HepG2 (cell line): ENCODE results near the gene DPH3. TPM values are rescaled to one million over a fixed set of nuclear protein-coding genes. Genes with fewer than 3 reads are reported as not detected.

Source experiments
- CENPX ChIP-seq: sonication (generic); formaldehyde crosslinking; IDR thresholded peaks from 2 replicates; pipeline ENCODE4 v1.9.0; 2021; ENCODE audit warnings: mild to moderate bottlenecking, missing genetic modification reagents, moderate library complexity
- DRAP1 ChIP-seq: IDR thresholded peaks from 2 replicates; pipeline ENCODE4 v1.6.1; 2016; ENCODE audit warnings: missing genetic modification reagents, missing compliant biosample characterization
- EEA1 ChIP-seq: sonication (generic); formaldehyde crosslinking; IDR thresholded peaks from 2 replicates; pipeline ENCODE4 v1.5.1; 2020; ENCODE audit warnings: mild to moderate bottlenecking, missing genetic modification reagents, borderline replicate concordance
- EED ChIP-seq: sonication (generic); formaldehyde crosslinking; IDR thresholded peaks from 2 replicates; pipeline ENCODE4 v1.5.0; 2020; ENCODE audit warnings: mild to moderate bottlenecking, missing genetic modification reagents
- EP300 ChIP-seq, 3 experiments: sonication (generic) in 1 of 3; formaldehyde crosslinking in 1 of 3; IDR thresholded peaks; 2 replicates each; pipeline versions ENCODE4 v1.5.1 to v1.6.1; 2011 to 2020; ENCODE audit warnings: low read depth in 2 of 3, low read length in 2 of 3, borderline replicate concordance in 1 of 3, improper control_type of control experiment in 1 of 3, mild to moderate bottlenecking in 1 of 3, missing genetic modification reagents in 1 of 3, moderate library complexity in 1 of 3
- PLRG1 ChIP-seq: fragments of 450-650 bp; conservative IDR thresholded peaks from 2 replicates; pipeline ENCODE4 v1.6.1; 2016
- PRMT3 ChIP-seq: sonication (generic); formaldehyde crosslinking; IDR thresholded peaks from 2 replicates; pipeline ENCODE4 v1.8.1; 2022; ENCODE audit warnings: low read depth, mild to moderate bottlenecking, moderate library complexity, missing genetic modification reagents, borderline replicate concordance
- RBAK ChIP-seq: sonication (generic); formaldehyde crosslinking; IDR thresholded peaks from 2 replicates; pipeline ENCODE4 v1.5.1; 2020; ENCODE audit warnings: mild to moderate bottlenecking, missing genetic modification reagents
- SCMH1 ChIP-seq: sonication (generic); formaldehyde crosslinking; IDR thresholded peaks from 2 replicates; pipeline ENCODE4 v1.9.0; 2021; ENCODE audit warnings: missing genetic modification reagents, mild to moderate bottlenecking, borderline replicate concordance
- SNAPC2 ChIP-seq: sonication (generic); formaldehyde crosslinking; IDR thresholded peaks from 2 replicates; pipeline ENCODE4 v1.8.1; 2022; ENCODE audit warnings: mild to moderate bottlenecking, missing genetic modification reagents
- ZNF292 ChIP-seq: sonication (generic); formaldehyde crosslinking; IDR thresholded peaks from 2 replicates; pipeline ENCODE4 v1.8.1; 2022; ENCODE audit warnings: mild to moderate bottlenecking, low read depth, missing genetic modification reagents, borderline replicate concordance
- ZNF740 ChIP-seq: sonication (generic); formaldehyde crosslinking; IDR thresholded peaks from 2 replicates; pipeline ENCODE4 v1.4.0; 2020; ENCODE audit warnings: missing genetic modification reagents
- ZNF75D ChIP-seq: sonication (generic); formaldehyde crosslinking; IDR thresholded peaks from 2 replicates; pipeline ENCODE4 v1.8.1; 2023; ENCODE audit warnings: missing genetic modification reagents, mild to moderate bottlenecking, borderline replicate concordance
- ZNF841 ChIP-seq: sonication (generic); formaldehyde crosslinking; IDR thresholded peaks from 2 replicates; pipeline ENCODE4 v1.8.1; 2023; ENCODE audit warnings: missing genetic modification reagents, borderline replicate concordance
- ZSCAN20 ChIP-seq: sonication (generic); formaldehyde crosslinking; IDR thresholded peaks from 2 replicates; pipeline ENCODE4 v1.4.0; 2020; ENCODE audit warnings: missing genetic modification reagents, mild to moderate bottlenecking, borderline replicate concordance
- polyA plus RNA-seq, 8 experiments: library from polyadenylated mRNA; depleted of rRNA in 3 of 8; stranded (reverse) in 7 of 8; unstranded in 1 of 8; fragments of >200 nt; fragmentation: Illumina TruSeq in 4 of 8; extraction: Trizol in 4 of 8; gene quantifications; 2 replicates each; pipeline versions ENCODE4 v1.2.1 to v1.2.3, GENCODE V29; 2011 to 2016; ENCODE audit warnings: low read depth in 4 of 8, missing spikeins in 1 of 8, mixed read lengths in 1 of 8; ENCODE audit not compliant: insufficient read depth in 1 of 8
- total RNA-seq, 5 experiments: library from RNA; depleted of rRNA; stranded (reverse); fragments of >200 nt; fragmentation: Illumina TruSeq; extraction: Trizol; gene quantifications; 2 replicates each; pipeline ENCODE4 v1.2.3, GENCODE V29; 2016; ENCODE audit warnings: low read depth in 1 of 5
- TF ChIP-seq, protein P1 (sequence below): sonication (generic); formaldehyde crosslinking; IDR thresholded peaks from 2 replicates; pipeline ENCODE4 v1.4.0; 2020; ENCODE audit warnings: missing genetic modification reagents
- TF ChIP-seq, protein P2 (sequence below): sonication (generic); formaldehyde crosslinking; IDR thresholded peaks from 2 replicates; pipeline ENCODE4 v1.4.0; 2020; ENCODE audit warnings: missing genetic modification reagents, borderline replicate concordance
- TF ChIP-seq, protein P3 (sequence below): sonication (generic); formaldehyde crosslinking; IDR thresholded peaks from 2 replicates; pipeline ENCODE4 v1.4.0; 2020; ENCODE audit warnings: missing genetic modification reagents, mild to moderate bottlenecking, borderline replicate concordance

The DPH3 gene
- total and polyA plus RNA-seq, 2 of the 13 experiments (the other 11 are each of a cell fraction or from before 2014, with no cell fraction given) = 18.3 to 21.6 TPM

DNA sequence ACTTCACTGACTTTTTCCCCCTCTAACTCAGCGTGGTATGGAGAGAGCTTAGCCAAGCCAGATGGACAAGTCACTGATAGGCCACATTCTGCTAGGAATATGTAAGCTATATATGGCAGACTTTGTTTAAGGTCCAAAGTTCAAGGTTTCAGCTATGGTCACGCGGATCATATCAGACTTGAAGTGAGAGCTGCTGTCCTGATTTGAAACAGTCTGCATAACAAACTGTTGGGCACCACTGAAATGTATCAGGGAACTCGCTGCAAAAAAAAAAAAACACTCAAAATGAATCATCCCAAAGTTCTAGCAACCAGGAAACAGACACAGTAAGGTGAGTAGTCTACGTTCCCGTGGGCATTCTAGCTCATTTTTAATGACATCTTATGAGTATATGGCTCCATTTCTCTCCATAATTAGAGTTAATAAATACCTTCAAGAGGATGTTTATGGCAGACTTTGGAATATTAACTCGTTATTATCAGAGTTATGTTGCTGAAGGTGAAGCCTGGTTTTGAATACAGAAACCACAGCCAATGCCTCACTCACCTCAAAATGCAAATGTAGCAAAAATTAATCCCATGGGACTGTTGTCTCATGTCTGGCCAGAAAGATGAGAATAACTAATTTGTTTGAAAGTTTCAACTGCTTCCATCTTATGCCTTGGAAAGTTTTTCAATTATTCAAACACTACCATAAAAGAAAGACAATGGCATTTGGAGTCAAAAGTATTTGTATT is 12.3 kb downstream of the DPH3 start (continued):
- TF ChIP-seq PRMT3 = no peak
- TF ChIP-seq, protein P1, sequence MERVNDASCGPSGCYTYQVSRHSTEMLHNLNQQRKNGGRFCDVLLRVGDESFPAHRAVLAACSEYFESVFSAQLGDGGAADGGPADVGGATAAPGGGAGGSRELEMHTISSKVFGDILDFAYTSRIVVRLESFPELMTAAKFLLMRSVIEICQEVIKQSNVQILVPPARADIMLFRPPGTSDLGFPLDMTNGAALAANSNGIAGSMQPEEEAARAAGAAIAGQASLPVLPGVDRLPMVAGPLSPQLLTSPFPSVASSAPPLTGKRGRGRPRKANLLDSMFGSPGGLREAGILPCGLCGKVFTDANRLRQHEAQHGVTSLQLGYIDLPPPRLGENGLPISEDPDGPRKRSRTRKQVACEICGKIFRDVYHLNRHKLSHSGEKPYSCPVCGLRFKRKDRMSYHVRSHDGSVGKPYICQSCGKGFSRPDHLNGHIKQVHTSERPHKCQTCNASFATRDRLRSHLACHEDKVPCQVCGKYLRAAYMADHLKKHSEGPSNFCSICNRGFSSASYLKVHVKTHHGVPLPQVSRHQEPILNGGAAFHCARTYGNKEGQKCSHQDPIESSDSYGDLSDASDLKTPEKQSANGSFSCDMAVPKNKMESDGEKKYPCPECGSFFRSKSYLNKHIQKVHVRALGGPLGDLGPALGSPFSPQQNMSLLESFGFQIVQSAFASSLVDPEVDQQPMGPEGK (CRISPR knock-in tag) = no peak
- TF ChIP-seq SCMH1 (CRISPR knock-in tag) = no peak
- TF ChIP-seq DRAP1 (CRISPR knock-in tag) = peak; percentile 55; the same call in 1 of the 2 replicates
- no peak for TF ChIP-seq EEA1 (CRISPR knock-in tag)
- TF ChIP-seq, protein P2, sequence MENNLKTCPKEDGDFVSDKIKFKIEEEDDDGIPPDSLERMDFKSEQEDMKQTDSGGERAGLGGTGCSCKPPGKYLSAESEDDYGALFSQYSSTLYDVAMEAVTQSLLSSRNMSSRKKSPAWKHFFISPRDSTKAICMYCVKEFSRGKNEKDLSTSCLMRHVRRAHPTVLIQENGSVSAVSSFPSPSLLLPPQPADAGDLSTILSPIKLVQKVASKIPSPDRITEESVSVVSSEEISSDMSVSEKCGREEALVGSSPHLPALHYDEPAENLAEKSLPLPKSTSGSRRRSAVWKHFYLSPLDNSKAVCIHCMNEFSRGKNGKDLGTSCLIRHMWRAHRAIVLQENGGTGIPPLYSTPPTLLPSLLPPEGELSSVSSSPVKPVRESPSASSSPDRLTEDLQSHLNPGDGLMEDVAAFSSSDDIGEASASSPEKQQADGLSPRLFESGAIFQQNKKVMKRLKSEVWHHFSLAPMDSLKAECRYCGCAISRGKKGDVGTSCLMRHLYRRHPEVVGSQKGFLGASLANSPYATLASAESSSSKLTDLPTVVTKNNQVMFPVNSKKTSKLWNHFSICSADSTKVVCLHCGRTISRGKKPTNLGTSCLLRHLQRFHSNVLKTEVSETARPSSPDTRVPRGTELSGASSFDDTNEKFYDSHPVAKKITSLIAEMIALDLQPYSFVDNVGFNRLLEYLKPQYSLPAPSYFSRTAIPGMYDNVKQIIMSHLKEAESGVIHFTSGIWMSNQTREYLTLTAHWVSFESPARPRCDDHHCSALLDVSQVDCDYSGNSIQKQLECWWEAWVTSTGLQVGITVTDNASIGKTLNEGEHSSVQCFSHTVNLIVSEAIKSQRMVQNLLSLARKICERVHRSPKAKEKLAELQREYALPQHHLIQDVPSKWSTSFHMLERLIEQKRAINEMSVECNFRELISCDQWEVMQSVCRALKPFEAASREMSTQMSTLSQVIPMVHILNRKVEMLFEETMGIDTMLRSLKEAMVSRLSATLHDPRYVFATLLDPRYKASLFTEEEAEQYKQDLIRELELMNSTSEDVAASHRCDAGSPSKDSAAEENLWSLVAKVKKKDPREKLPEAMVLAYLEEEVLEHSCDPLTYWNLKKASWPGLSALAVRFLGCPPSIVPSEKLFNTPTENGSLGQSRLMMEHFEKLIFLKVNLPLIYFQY (CRISPR knock-in tag) = no peak
- TF ChIP-seq, protein P3, sequence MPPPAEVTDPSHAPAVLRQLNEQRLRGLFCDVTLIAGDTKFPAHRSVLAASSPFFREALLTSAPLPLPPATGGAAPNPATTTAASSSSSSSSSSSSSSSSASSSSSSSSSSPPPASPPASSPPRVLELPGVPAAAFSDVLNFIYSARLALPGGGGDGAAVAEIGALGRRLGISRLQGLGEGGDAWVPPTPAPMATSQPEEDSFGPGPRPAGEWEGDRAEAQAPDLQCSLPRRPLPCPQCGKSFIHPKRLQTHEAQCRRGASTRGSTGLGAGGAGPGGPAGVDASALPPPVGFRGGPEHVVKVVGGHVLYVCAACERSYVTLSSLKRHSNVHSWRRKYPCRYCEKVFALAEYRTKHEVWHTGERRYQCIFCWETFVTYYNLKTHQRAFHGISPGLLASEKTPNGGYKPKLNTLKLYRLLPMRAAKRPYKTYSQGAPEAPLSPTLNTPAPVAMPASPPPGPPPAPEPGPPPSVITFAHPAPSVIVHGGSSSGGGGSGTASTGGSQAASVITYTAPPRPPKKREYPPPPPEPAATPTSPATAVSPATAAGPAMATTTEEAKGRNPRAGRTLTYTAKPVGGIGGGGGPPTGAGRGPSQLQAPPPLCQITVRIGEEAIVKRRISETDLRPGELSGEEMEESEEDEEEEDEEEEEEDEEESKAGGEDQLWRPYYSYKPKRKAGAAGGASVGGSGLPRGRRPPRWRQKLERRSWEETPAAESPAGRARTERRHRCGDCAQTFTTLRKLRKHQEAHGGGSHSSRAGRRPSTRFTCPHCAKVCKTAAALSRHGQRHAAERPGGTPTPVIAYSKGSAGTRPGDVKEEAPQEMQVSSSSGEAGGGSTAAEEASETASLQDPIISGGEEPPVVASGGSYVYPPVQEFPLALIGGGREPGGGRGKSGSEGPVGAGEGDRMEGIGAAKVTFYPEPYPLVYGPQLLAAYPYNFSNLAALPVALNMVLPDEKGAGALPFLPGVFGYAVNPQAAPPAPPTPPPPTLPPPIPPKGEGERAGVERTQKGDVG (CRISPR knock-in tag) = no peak
- TF ChIP-seq EED (CRISPR knock-in tag) = no peak
- no peak for TF ChIP-seq ZNF740 (CRISPR knock-in tag)
- TF ChIP-seq EP300 (IDR thresholded peaks at IDR 0.05; ENCODE audit: low read depth in 2 of 2, low read length in 2 of 2) = peak in 1 of 2 experiments; percentile 58; a peak in 1 of 4 replicates
- TF ChIP-seq EP300 (CRISPR knock-in tag; IDR thresholded peaks at IDR 0.05; ENCODE audit: borderline replicate concordance) = no peak; the same call in 1 of the 2 replicates
- TF ChIP-seq ZNF75D (CRISPR knock-in tag) = no peak
- TF ChIP-seq ZNF841 (CRISPR knock-in tag) = no peak
- no peak for TF ChIP-seq ZNF292 (CRISPR knock-in tag)
- no peak for TF ChIP-seq SNAPC2 (CRISPR knock-in tag)
- TF ChIP-seq ZSCAN20 (CRISPR knock-in tag) = no peak
- no peak for TF ChIP-seq RBAK (CRISPR knock-in tag)
- no peak for TF ChIP-seq CENPX (CRISPR knock-in tag)
- TF ChIP-seq PLRG1 = no peak
